ENCODE results near the gene INTS7.

INTS7 gene

GRCh38 chr1:211903490-211904245 is 131.7 kb downstream of the INTS7 start:
- no peak for DNase-seq (ENCODE audit: low read depth)

GRCh38 chr1:211902624-211903291 is 132.6 kb downstream of the INTS7 start:
- no peak for DNase-seq (ENCODE audit: low read depth)

DNA sequence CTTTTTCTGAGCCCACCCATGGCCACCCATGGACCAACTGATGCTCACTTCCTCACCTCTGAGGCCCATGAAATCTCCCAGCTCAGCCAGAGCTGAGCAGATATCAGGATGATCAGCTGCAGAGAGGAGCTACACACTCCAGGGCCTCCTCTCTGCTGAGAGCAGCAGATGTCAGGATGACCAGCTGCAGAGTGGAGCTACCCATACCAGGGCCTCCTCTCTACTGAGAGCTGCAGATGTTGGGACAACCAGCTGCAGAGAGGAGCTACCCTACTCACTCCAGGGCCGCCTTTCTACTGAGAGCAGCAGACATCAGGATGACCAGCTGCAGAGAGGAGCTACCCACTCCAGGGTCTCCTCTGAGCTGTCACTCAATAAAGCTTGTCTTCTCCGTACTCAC is 133.4 kb downstream of the INTS7 start:
- DNase-seq (ENCODE audit: low read depth): no peak

GRCh38 chr1:211900441-211900840 is 134.9 kb downstream of the INTS7 start:
- DNase-seq (ENCODE audit: low read depth): no peak

DNA sequence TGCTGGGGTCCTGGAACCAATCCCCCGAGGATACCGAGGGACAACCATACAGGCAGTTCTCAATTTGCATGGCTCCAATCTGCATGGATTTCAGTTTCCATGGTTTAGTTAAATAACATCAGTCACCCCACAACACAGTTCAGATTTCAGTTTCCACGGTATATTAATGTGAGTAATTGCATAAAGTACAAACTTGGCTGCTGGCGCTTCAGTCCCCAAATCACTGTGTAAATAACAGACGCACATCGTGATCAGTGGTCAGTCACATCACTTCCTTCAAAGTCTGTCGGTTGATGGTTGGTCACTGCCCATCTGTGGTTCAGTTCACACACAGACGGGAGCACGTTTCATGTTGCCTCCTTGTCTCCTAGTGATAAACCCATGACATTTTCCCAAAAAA is 138.4 kb downstream of the INTS7 start:
- DNase-seq (ENCODE audit: low read depth): no peak

GRCh38 chr1:211895126-211895759 is 140.1 kb downstream of the INTS7 start:
- no peak for DNase-seq (ENCODE audit: low read depth)

- no peak for DNase-seq (ENCODE audit: low read depth)
These were observed 141.0 kb downstream of the INTS7 start for GRCh38 chr1:211894312-211894711.

DNA sequence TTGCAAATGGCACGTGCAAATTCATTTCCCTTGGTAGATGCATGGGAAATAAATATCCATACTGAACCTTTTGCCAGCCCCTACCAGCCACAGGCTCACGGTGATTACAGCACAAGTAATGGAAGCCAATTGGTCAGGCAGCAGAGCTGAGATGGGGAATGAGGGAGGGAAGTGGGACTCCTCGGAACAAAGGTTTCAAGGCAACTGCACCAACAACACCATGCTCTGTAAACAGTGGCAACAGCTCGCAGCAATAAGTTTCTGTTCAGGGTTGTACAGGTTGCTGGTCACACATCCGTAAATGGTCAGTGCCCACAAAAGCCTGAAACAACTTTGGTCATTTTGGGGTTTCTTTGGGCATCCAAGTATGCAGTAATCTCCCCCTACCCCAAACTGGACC is 142.1 kb downstream of the INTS7 start:
- no peak for DNase-seq (ENCODE audit: low read depth)

- no peak for DNase-seq (ENCODE audit: low read depth)
These were observed 142.8 kb downstream of the INTS7 start for GRCh38 chr1:211892577-211892976.

DNA sequence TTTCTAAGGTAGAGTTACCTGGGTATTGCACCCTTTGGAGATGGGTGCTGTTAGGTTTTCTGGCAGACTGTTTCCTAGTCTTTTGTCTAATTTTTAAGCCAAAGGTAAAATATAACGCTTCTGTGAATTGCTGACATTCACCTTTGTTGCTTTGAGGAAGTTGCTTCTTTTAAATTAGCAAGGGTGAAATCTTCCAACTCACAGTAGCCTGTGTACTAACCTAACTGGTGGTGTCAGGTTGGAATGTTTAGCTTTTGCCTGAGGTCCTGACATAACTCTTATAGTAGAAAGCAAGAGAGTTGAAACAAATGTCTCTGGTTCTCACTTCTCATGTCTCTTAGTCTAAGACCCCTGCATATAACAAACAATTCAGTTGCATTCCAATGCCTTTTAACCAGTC is 143.6 kb downstream of the INTS7 start:
- DNase-seq (ENCODE audit: low read depth): no peak

Measured in stimulated activated CD8-positive, alpha-beta memory T cell treated with anti-CD3 and anti-CD28 coated beads, Interleukin-15, amount 100 ng/mL, for 1 hour (primary cell).